ENCODE results near the gene TAPBPL.
"Not testable (repeated sequence)": the region's sequence is repeated elsewhere in the genome, so short reads cannot be mapped to it uniquely, and the experiment has no call there.

Gene TAPBPL

DNA sequence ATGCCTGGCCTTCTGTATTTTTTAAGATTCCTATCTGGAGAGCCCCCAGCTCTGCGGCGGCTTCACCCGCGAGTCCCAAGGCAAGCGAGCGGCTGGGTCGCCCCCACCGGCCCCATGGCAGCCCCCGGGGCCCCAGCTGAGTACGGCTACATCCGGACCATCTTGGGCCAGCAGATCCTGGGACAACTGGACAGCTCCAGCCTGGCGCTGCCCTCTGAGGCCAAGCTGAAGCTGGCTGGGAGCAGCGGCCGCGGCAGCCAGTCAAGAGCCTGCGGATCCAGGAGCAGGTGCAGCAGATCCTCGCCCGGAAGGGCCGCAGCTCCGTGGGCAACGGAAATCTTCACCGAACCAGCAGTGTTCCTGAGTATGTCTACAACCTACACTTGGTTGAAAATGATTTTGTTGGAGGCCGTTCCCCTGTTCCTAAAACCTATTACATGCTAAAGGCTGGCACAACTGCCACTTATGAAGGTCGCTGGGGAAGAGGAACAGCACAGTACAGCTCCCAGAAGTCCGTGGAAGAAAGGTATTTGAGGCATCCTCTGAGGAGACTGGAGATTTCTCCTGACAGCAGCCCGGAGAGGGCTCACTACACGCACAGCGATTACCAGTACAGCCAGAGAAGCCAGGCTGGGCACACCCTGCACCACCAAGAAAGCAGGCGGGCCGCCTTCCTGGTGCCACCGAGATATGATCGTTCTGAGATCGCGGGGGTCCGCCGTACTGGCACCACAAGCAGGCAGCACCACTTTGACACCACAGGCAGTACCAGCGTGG lies 25.9 kb downstream of the TAPBPL start:
- not testable (repeated sequence) for H3K9me3 Mint-ChIP-seq

GRCh38 chr12:6478416-6478815 lies 26.6 kb downstream of the TAPBPL start:
- no peaks in the 10 kb centered on the region for H3K9me3 Mint-ChIP-seq
- H3K27ac Mint-ChIP-seq, result no peak overlapping the region
- no peak overlapping the region for H3K4me3 Mint-ChIP-seq
- no peak for ATAC-seq
- H3K4me1 Mint-ChIP-seq, result no peaks in the 10 kb centered on the region
- DNase-seq, result no peak
- no peaks in the 10 kb centered on the region for H3K27me3 Mint-ChIP-seq
- no peaks in the 10 kb centered on the region for H3K36me3 Mint-ChIP-seq (ENCODE audit: low read depth)

More for the DNA sequence above, 25.9 kb downstream of the TAPBPL start:
- not testable (repeated sequence) for H3K27me3 Mint-ChIP-seq; H3K27ac Mint-ChIP-seq; DNase-seq; H3K4me3 Mint-ChIP-seq; H3K36me3 Mint-ChIP-seq (ENCODE audit: low read depth); H3K4me1 Mint-ChIP-seq; ATAC-seq

- no peaks in the 10 kb centered on the region for H3K9me3 Mint-ChIP-seq
- no peak overlapping the region for H3K4me3 Mint-ChIP-seq
- H3K27ac Mint-ChIP-seq, result no peak overlapping the region
- DNase-seq (no peak), ATAC-seq (no peak)
- H3K4me1 Mint-ChIP-seq, result peaks cover 10% of the 10 kb centered on the region
- no peaks in the 10 kb centered on the region for H3K27me3 Mint-ChIP-seq
- H3K36me3 Mint-ChIP-seq (ENCODE audit: low read depth), result peaks cover 19% of the 10 kb centered on the region
Measured at GRCh38 chr12:6488240-6488639, 36.4 kb downstream of the TAPBPL start.

GRCh38 chr12:6489449-6489848 lies 37.6 kb downstream of the TAPBPL start:
- Mint-ChIP-seq H3K27me3 (no peaks in the 10 kb centered on the region), H3K27ac (no peak overlapping the region), H3K4me1 (peaks cover 10% of the 10 kb centered on the region), H3K9me3 (no peaks in the 10 kb centered on the region), H3K4me3 (no peak overlapping the region), H3K36me3 (ENCODE audit: low read depth) (peaks cover 19% of the 10 kb centered on the region)
- no peak for ATAC-seq
- DNase-seq, result no peak

DNA sequence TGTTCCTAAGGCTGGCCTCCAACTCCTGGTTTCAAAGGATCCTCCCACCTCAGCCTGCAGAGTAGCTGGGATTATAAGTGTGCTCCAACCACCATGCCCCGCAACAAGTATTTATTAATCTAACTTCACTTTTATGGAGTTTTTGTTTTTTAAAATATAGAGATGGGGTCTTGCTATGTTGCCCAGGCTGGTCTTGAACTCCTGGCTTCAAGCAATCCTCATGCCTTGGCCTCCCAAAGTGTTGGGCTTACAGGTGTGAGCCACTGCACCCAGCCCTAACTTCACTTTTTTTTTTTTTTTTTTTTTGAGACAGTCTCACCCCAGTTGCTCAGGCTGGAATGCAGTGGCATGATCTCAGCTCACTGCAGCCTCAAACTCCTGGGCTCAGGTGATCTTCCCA lies 38.8 kb downstream of the TAPBPL start:
- H3K9me3 Mint-ChIP-seq, DNase-seq, H3K27ac Mint-ChIP-seq, ATAC-seq, H3K4me3 Mint-ChIP-seq, H3K27me3 Mint-ChIP-seq: not testable (repeated sequence)
- Mint-ChIP-seq H3K4me1 (peaks cover 22% of the 10 kb centered on the region), H3K36me3 (ENCODE audit: low read depth) (peaks cover 29% of the 10 kb centered on the region)

GRCh38 chr12:6492838-6493496 lies 41.1 kb downstream of the TAPBPL start, which contains the start of gene MRPL51:
TSS of gene MRPL51 (minus strand) at chr12:6493262. CDS start at chr12:6493136, 126 bp downstream.
- Mint-ChIP-seq H3K27ac (peak within 1 kb of the TSS; percentile 99), H3K4me3 (peak within 1 kb of the TSS; percentile 99), H3K4me1 (peaks cover 38% of the 10 kb centered on the region), H3K27me3 (no peaks in the 10 kb centered on the region), H3K9me3 (no peaks in the 10 kb centered on the region), H3K36me3 (ENCODE audit: low read depth) (peaks cover 36% of the 10 kb centered on the region)
- peak; percentile 100 for DNase-seq
- peak; percentile 81 for ATAC-seq

- no peaks in the 10 kb centered on the region for H3K9me3 Mint-ChIP-seq
- peak within 1 kb of the TSS; percentile 99 for H3K27ac Mint-ChIP-seq
- H3K36me3 Mint-ChIP-seq (ENCODE audit: low read depth), result peaks cover 42% of the 10 kb centered on the region
- H3K4me1 Mint-ChIP-seq, result peaks cover 41% of the 10 kb centered on the region
- DNase-seq, result peak; percentile 94
- H3K27me3 Mint-ChIP-seq, result no peaks in the 10 kb centered on the region
- H3K4me3 Mint-ChIP-seq, result peak within 1 kb of the TSS; percentile 99
- ATAC-seq, result peak; percentile 91
Measured at GRCh38 chr12:6493497-6494257, 41.8 kb downstream of the TAPBPL start, which contains the start of gene NCAPD2. TSS of gene NCAPD2 (plus strand) at chr12:6494102. CDS start at chr12:6495099, 997 bp downstream.

DNA sequence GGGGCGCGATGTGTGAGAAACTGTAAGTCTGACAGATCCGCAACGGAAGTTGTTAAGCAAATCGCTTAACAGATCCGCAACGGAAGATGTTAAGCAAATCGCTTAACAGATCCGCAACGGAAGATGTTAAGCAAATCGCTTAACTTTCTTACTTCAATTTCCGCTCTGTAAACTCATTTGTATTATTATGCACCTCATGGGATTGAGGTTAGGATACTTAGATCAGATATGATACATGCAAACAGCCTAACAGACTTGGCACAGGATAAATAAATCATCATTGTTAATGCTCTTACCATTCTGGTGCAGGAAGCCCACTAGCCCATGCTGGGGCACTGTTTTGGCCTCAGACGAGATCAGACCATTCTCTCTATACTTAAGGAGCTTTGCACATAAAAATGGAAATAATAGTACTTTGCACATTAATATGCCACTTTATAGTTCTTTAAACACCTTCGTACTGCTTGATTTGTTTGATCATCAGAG lies 42.5 kb downstream of the TAPBPL start:
- no peaks in the 10 kb centered on the region for H3K9me3 Mint-ChIP-seq
- H3K4me1 Mint-ChIP-seq, result peaks cover 41% of the 10 kb centered on the region
- DNase-seq (peak; percentile 16), ATAC-seq (peak; percentile 3)
- peak overlapping the region; percentile 99 for H3K4me3 Mint-ChIP-seq
- H3K27ac Mint-ChIP-seq, result peak overlapping the region; percentile 99
- peaks cover 45% of the 10 kb centered on the region for H3K36me3 Mint-ChIP-seq (ENCODE audit: low read depth)
- no peaks in the 10 kb centered on the region for H3K27me3 Mint-ChIP-seq

GRCh38 chr12:6494968-6495367 lies 43.1 kb downstream of the TAPBPL start:
- DNase-seq (no peak), ATAC-seq (no peak)
- Mint-ChIP-seq H3K4me1 (peaks cover 41% of the 10 kb centered on the region), H3K36me3 (ENCODE audit: low read depth) (peaks cover 47% of the 10 kb centered on the region), H3K9me3 (no peaks in the 10 kb centered on the region), H3K27me3 (no peaks in the 10 kb centered on the region), H3K27ac (peak overlapping the region; percentile 99), H3K4me3 (peak overlapping the region; percentile 99)

GRCh38 chr12:6497291-6497690 lies 45.4 kb downstream of the TAPBPL start:
- H3K27me3 Mint-ChIP-seq, DNase-seq, H3K9me3 Mint-ChIP-seq, ATAC-seq: not testable (repeated sequence)
- Mint-ChIP-seq H3K36me3 (ENCODE audit: low read depth) (peaks cover 33% of the 10 kb centered on the region), H3K4me3 (peak overlapping the region; percentile 20), H3K4me1 (peaks cover 33% of the 10 kb centered on the region), H3K27ac (peak overlapping the region; percentile 43)

GRCh38 chr12:6500466-6500865 lies 48.6 kb downstream of the TAPBPL start:
- Mint-ChIP-seq H3K27ac (no peak overlapping the region), H3K36me3 (ENCODE audit: low read depth) (peaks cover 26% of the 10 kb centered on the region), H3K27me3 (no peaks in the 10 kb centered on the region), H3K4me1 (peaks cover 21% of the 10 kb centered on the region), H3K4me3 (no peak overlapping the region), H3K9me3 (no peaks in the 10 kb centered on the region)
- no peak for DNase-seq
- ATAC-seq, result no peak

GRCh38 chr12:6507102-6507998 lies 55.5 kb downstream of the TAPBPL start:
- Mint-ChIP-seq H3K36me3 (ENCODE audit: low read depth) (peaks cover 40% of the 10 kb centered on the region), H3K27me3 (no peaks in the 10 kb centered on the region), H3K9me3 (no peaks in the 10 kb centered on the region), H3K4me3 (no peak overlapping the region), H3K27ac (peak overlapping the region; percentile 10), H3K4me1 (no peaks in the 10 kb centered on the region)
- DNase-seq (no peak), ATAC-seq (no peak)

- no peak for ATAC-seq
- Mint-ChIP-seq H3K9me3 (no peaks in the 10 kb centered on the region), H3K36me3 (ENCODE audit: low read depth) (peaks cover 48% of the 10 kb centered on the region), H3K4me1 (no peaks in the 10 kb centered on the region), H3K27ac (no peak overlapping the region), H3K4me3 (no peak overlapping the region), H3K27me3 (no peaks in the 10 kb centered on the region)
- no peak for DNase-seq
Measured at GRCh38 chr12:6508087-6508486, 56.2 kb downstream of the TAPBPL start.
